Fibroblast of the aortic adventitia (primary cell): ENCODE results near the gene DBNL. TPM values are rescaled to one million over a fixed set of nuclear protein-coding genes. Genes with fewer than 3 reads are reported as not detected.

Source experiments
- DNase-seq: peaks from one replicate; pipeline ENCODE4 v3.0.0-alpha.2; 2010; ENCODE audit warnings: low read depth
- H3K4me3 ChIP-seq: 2 replicates; pipeline ENCODE4 v1.5.1; 2011; ENCODE audit warnings: low read depth, mild to moderate bottlenecking, control low read depth, low read length, moderate library complexity
- total RNA-seq: library from RNA; depleted of rRNA; stranded (reverse); fragments of >200 nt; gene quantifications from 2 replicates; pipeline ENCODE4 v1.2.3, GENCODE V29; 2012; ENCODE audit warnings: low replicate concordance
- TF ChIP-seq, protein P1 (sequence below): IDR thresholded peaks from 2 replicates; pipeline ENCODE4 v1.5.1; 2011; ENCODE audit warnings: mild to moderate bottlenecking, low read length, control low read depth, inconsistent platforms; ENCODE audit not compliant: insufficient read depth

Gene DBNL
- total RNA-seq, 1 donor, result 110 TPM

DNA sequence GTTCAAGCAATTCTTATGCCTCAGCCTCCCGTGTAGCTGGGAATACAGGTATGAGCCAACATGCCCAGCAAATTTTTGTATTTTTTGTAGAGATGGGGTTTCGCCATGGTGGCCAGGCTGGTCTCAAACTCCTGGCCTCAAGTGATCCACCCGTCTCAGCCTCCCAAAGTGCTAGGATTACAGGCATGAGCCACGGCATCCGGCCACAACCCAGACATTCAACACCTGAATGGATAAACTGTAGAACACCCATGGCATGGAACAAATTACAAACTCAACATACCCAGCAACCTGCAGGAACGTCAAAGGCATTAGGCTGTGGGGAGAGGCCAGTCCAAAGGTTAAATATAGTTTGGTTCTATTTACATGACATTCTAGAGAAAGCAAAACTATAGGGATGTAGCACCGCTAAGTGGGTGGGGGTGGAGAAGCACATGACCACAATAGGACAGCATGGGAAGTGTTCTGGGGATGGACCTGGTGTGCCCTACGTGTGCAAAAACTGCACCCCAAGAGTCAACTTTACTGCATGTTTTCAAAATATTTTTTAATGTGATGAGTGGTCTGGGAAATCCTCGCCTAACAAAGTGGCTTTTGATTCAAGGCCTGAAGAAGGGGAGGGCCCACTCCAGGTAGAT, 27.3 kb downstream of the DBNL start:
- TF ChIP-seq, protein P1, sequence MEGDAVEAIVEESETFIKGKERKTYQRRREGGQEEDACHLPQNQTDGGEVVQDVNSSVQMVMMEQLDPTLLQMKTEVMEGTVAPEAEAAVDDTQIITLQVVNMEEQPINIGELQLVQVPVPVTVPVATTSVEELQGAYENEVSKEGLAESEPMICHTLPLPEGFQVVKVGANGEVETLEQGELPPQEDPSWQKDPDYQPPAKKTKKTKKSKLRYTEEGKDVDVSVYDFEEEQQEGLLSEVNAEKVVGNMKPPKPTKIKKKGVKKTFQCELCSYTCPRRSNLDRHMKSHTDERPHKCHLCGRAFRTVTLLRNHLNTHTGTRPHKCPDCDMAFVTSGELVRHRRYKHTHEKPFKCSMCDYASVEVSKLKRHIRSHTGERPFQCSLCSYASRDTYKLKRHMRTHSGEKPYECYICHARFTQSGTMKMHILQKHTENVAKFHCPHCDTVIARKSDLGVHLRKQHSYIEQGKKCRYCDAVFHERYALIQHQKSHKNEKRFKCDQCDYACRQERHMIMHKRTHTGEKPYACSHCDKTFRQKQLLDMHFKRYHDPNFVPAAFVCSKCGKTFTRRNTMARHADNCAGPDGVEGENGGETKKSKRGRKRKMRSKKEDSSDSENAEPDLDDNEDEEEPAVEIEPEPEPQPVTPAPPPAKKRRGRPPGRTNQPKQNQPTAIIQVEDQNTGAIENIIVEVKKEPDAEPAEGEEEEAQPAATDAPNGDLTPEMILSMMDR, result no peak
- DNase-seq, result no peak
- H3K4me3 ChIP-seq, result no peak overlapping the region

DNA sequence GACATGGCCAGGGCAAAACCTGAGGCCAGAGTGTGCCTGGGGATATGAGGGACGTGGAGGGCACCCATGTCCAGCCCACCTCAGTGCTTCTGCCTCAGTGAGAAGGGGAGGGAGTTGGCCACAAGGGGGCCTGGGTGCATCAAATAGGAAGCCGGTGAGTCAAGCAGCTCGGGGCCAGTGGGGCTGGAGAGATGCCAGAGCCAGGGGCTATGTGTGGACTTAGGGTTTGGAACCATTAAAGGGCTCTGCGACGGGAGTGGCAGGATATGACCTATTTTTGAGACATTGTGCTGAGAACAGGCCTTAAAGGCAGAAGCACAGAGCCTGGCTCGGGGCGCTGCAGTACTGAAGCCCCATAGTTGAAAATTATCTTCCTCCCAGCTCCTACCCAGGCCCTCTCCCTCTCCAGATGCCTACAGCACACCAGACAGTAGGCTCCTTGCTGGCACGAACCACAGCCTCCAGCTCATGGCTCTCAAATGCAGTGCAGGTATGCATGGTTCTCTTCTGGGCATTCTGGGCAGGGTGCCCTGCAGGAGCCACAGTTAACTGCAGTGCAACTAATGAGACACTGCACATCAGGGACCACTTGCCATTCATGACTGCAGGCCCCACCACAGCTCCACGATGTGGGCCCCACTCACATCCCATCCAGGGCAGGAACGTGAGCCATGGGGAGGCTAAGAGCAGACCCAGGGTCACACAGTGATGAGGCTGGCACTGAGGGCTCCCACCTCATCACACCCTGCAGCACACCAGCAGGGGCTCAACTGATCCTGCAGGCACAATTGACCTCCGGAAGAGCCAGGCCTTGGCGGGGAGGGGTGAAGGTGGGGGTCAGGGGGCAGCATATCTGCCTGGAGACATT, 28.1 kb downstream of the DBNL start:
- no peak overlapping the region for H3K4me3 ChIP-seq
- peak; percentile 92 for DNase-seq
- TF ChIP-seq, protein P1, result peak; percentile 91

DNA sequence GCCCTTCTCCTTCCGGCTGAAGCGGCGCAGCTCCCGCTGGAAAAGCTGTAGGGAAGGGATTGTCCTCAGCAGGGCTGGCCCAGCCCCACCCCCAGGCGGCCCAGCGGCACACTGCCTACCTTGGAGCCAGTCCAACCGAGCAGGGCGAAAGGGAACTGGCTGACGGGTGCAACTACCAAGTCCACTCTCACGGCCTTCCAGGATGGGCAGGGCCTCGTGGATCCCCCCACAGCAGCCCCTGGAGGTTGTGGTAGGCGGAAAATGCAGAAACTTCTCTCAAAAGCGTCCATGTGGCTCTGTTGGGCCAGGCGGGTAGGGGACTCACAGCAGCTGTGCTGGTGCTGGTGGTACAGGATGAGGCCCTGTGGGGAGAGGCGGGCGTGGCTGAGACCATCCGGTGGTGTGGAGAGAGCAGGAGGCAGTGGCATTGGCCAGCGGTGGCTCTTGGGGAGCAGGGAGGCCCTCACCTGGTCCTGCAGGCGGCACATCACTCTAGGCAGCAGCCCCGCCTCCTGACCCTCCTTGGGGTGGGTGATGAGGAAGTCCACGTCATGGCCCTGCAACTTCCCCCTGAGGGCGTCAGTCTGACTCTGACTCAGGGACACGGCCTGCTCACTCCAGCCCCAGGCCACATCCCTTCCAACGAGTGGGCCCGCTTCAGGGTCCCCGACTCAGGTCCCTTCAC, 29.3 kb downstream of the DBNL start:
- no peak overlapping the region for H3K4me3 ChIP-seq
- TF ChIP-seq, protein P1, result no peak
- DNase-seq, result no peak

DNA sequence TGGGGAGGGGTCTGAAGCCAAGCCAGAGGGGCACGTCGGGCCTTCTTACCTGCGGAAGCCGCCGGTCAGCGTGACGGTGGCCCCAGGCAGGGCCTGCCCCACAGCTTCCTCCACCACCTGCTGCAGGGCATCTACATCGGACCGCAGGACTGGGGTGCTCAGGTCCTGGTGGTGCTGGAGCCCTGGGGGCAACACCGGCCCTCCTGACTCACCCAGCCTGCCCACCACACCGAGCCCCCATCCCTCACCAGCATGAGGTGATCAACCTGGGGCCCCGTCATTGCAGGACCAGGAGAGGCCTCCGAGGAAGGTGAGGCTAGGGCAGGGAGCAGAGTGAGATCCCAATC, 29.8 kb downstream of the DBNL start:
- no peak for DNase-seq
- TF ChIP-seq, protein P1, result no peak
- H3K4me3 ChIP-seq, result no peak overlapping the region

DNA sequence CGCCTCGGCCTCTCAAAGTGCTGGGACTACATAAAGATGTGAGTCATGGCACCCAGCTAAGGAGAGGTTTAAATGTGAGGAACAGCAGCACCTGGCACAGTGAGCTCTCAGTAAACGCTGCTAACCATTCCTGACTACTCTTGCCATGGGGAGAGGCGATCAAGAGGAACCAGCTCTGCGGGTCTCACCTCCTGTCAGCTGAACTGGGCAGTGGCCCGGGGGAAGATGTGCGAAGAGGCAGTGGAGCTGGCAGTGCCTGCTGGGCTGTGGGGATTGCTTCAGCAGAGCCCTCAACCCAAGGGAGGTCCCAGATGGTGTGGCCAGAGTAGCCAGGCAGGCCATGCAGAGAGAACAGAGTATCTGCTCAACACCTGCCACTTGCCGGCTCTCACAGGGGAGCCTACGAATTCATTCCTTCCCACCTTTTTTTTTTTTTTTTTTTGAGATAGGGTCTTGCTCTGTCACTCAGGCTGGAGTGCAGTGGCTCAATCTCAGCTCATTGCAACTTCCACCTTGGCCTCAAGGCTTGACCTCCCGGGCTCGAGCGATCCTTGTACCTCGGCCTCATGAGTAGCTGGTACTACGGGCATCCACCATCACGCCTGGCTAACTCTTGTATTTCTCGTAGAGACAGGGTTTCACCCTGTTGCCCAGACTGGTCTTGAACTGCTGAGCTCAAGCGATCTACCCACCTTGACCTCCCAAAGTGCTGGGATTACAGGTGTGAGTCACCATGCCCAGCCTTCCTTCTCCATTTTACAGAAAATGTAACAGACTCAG, 31.0 kb downstream of the DBNL start:
- DNase-seq, result no peak
- H3K4me3 ChIP-seq, result no peak overlapping the region
- TF ChIP-seq, protein P1, result no peak

DNA sequence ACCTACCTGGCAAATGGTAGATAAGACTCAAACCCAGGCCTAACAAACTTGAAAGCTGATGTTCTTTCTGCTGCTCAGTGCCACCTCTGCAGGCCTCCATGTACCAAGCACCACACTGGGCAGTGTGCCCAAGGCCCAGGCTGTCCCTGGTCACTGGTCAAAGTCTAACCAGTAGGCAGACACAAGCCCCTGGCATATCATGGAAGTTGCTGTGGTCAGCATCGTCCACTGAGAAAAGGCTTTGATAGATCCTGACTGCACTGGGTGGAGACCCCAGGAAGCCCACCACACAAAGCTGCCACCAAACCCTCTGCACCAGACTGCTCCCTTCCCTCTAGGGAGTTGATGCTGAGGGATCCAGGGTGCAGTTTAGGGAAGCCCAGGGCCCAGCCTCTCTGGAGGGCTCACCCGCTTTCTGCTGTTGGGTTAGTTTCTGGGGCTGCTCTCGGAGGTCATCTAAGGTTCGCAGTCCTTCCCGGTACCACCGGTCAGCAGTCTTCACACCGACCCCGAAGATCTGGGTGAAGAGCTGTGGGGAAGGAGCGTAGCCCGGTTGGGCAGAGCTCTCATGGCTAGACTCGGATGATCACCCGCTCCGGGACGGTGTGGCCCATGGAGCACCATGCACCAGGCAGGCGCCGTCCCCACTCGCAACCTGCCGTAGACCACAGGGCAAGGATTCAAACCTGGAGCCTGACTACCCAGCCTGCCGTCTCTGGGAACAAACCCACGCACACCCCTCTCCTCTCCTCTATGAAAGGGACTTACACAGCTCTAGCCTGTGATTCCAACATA, 31.8 kb downstream of the DBNL start:
- no peak for DNase-seq
- H3K4me3 ChIP-seq, result no peak overlapping the region
- TF ChIP-seq, protein P1, result no peak
